ENCODE results near the gene ZNF90. TPM values are rescaled to one million over a fixed set of nuclear protein-coding genes. Genes with fewer than 3 reads are reported as not detected.

ZNF90 gene
- total RNA-seq, 4 donors from 2014 or later: 0.57 to 2.3 (median 1.5) TPM

GRCh38 chr19:20167020-20167644 lies 89.3 kb downstream of the ZNF90 start, which contains the start of gene ZNF486:
TSS of gene ZNF486 (plus strand) at chr19:20167214. CDS start at chr19:20167331, 117 bp downstream.
- 1% methylated on average over 10 to 23 of the region's 25 CpGs for WGBS, 2 donors
- Histone ChIP-seq H3K27me3 (no peaks in the 10 kb centered on the region), H3K4me3 (peak within 1 kb of the TSS; percentile 46 to 85 (median 70)), H3K27ac (peak within 1 kb of the TSS; percentile 64 to 87 (median 76)), H3K36me3 (peaks cover 0 to 15% (median 0%) of the 10 kb centered on the region in 3 donors), H3K4me1 (peaks cover 0 to 18% (median 0%) of the 10 kb centered on the region in 3 donors), H3K9me3 (peaks cover 0 to 8% (median 0%) of the 10 kb centered on the region in 3 donors)
- intact Hi-C loops (cut with DNase I): no loop called here
- TF ChIP-seq CTCF (IDR thresholded peaks at IDR 0.05) (no peak), POLR2A (IDR thresholded peaks at IDR 0.05) (peak in 2 of 4 donors; percentile 42 to 54)
- DNase-seq: peak; percentile 75

- WGBS, 2 donors: 19 to 20% methylated on average over 17 to 18 of the region's 22 CpGs
- intact Hi-C loops (cut with DNase I): no loop called here
- peak overlapping the region; percentile 46 to 85 (median 70) for H3K4me3 ChIP-seq
- no peak for TF ChIP-seq CTCF (IDR thresholded peaks at IDR 0.05)
- no peak for TF ChIP-seq POLR2A (IDR thresholded peaks at IDR 0.05)
- DNase-seq: no peak
- peaks cover 0 to 18% (median 0%) of the 10 kb centered on the region in 3 donors for H3K4me1 ChIP-seq
- no peaks in the 10 kb centered on the region for H3K27me3 ChIP-seq
- H3K27ac ChIP-seq: peak overlapping the region; percentile 64 to 87 (median 76)
- H3K9me3 ChIP-seq: peaks cover 0 to 12% (median 0%) of the 10 kb centered on the region in 3 donors
- H3K36me3 ChIP-seq: peaks cover 0 to 21% (median 0%) of the 10 kb centered on the region in 3 donors
Observed at GRCh38 chr19:20167651-20168122, 89.9 kb downstream of the ZNF90 start.

Small RNA genes within 50 kb of the gene (small RNA-seq; reads per million reads assigned to genes)
- gene AC006539.3: 0 reads per million in 4 donors

Other genes with a start within 250 kb of the ZNF90 start
- gene ZNF253, start 212.1 kb upstream of the ZNF90 start, total RNA-seq: 1 to 10 TPM in 3 of 4 donors, under 1 TPM in 1; 0.95 to 4.5 (median 2.7) TPM
- gene ZNF93, start 177.1 kb upstream of the ZNF90 start, total RNA-seq: 10 to 100 TPM in 1 of 4 donors, 1 to 10 TPM in 3; 4.7 to 12.7 (median 7.4) TPM
- 1 to 10 TPM in 3 of 4 donors, under 1 TPM in 1; 0.73 to 3.1 (median 2.6) TPM for gene ZNF682, start 38.5 kb upstream of the ZNF90 start, total RNA-seq
- gene ZNF486, start 89.2 kb downstream of the ZNF90 start, total RNA-seq: 1 to 10 TPM; 1.3 to 8.8 (median 3.5) TPM